Measurements from ENCODE around the gene MAN1C1.
"Not testable (repeated sequence)": the region's sequence is repeated elsewhere in the genome, so short reads cannot be mapped to it uniquely, and the experiment has no call there.

The MAN1C1 gene

GRCh38 chr1:25579292-25580252 is 37.0 kb upstream of the MAN1C1 start:
- no peak for DNase-seq
- in situ Hi-C loops (cut with HindIII; ENCODE audit: low pct_ligation_motif_present, low pct_unique_long_range_greater_than_20kb, low sequenced_read_pairs) = no loop called here

GRCh38 chr1:25580927-25581326 is 35.7 kb upstream of the MAN1C1 start:
- DNase-seq = no peak
- in situ Hi-C loops (cut with HindIII; ENCODE audit: low pct_ligation_motif_present, low pct_unique_long_range_greater_than_20kb, low sequenced_read_pairs) = no loop called here

GRCh38 chr1:25581764-25582163 is 34.8 kb upstream of the MAN1C1 start:
- in situ Hi-C loops (cut with HindIII; ENCODE audit: low pct_ligation_motif_present, low pct_unique_long_range_greater_than_20kb, low sequenced_read_pairs) = no loop called here
- no peak for DNase-seq

GRCh38 chr1:25583519-25584370 is 32.8 kb upstream of the MAN1C1 start:
- in situ Hi-C loops (cut with HindIII; ENCODE audit: low pct_ligation_motif_present, low pct_unique_long_range_greater_than_20kb, low sequenced_read_pairs) = no loop called here
- no peak for DNase-seq

GRCh38 chr1:25586181-25586588 is 30.4 kb upstream of the MAN1C1 start:
- DNase-seq = no peak
- in situ Hi-C loops (cut with HindIII; ENCODE audit: low pct_ligation_motif_present, low pct_unique_long_range_greater_than_20kb, low sequenced_read_pairs) = no loop called here

- in situ Hi-C loops (cut with HindIII; ENCODE audit: low pct_ligation_motif_present, low pct_unique_long_range_greater_than_20kb, low sequenced_read_pairs) = no loop called here
- no peak for DNase-seq
These were observed 29.3 kb upstream of the MAN1C1 start for GRCh38 chr1:25587290-25587689.

GRCh38 chr1:25588224-25588623 is 28.4 kb upstream of the MAN1C1 start:
- in situ Hi-C loops (cut with HindIII; ENCODE audit: low pct_ligation_motif_present, low pct_unique_long_range_greater_than_20kb, low sequenced_read_pairs); DNase-seq: not testable (repeated sequence)

- in situ Hi-C loops (cut with HindIII; ENCODE audit: low pct_ligation_motif_present, low pct_unique_long_range_greater_than_20kb, low sequenced_read_pairs); DNase-seq: not testable (repeated sequence)
These were observed 27.8 kb upstream of the MAN1C1 start for GRCh38 chr1:25588786-25589185.

- in situ Hi-C loops (cut with HindIII; ENCODE audit: low pct_ligation_motif_present, low pct_unique_long_range_greater_than_20kb, low sequenced_read_pairs) = no loop called here
- no peak for DNase-seq
These were observed 26.3 kb upstream of the MAN1C1 start for GRCh38 chr1:25590096-25590824.

GRCh38 chr1:25593861-25594260 is 22.7 kb upstream of the MAN1C1 start:
- in situ Hi-C loops (cut with HindIII; ENCODE audit: low pct_ligation_motif_present, low pct_unique_long_range_greater_than_20kb, low sequenced_read_pairs) = no loop called here
- no peak for DNase-seq

- in situ Hi-C loops (cut with HindIII; ENCODE audit: low pct_ligation_motif_present, low pct_unique_long_range_greater_than_20kb, low sequenced_read_pairs) = no loop called here
- no peak for DNase-seq
These were observed 21.6 kb upstream of the MAN1C1 start for GRCh38 chr1:25594971-25595370.

GRCh38 chr1:25596641-25597040 is 19.9 kb upstream of the MAN1C1 start:
- in situ Hi-C loops (cut with HindIII; ENCODE audit: low pct_ligation_motif_present, low pct_unique_long_range_greater_than_20kb, low sequenced_read_pairs); DNase-seq: not testable (repeated sequence)

- DNase-seq = no peak
- in situ Hi-C loops (cut with HindIII; ENCODE audit: low pct_ligation_motif_present, low pct_unique_long_range_greater_than_20kb, low sequenced_read_pairs) = no loop called here
These were observed 17.7 kb upstream of the MAN1C1 start for GRCh38 chr1:25598879-25599278.

- in situ Hi-C loops (cut with HindIII; ENCODE audit: low pct_ligation_motif_present, low pct_unique_long_range_greater_than_20kb, low sequenced_read_pairs) = no loop called here
- DNase-seq = no peak
These were observed 16.5 kb upstream of the MAN1C1 start for GRCh38 chr1:25599969-25600610.

GRCh38 chr1:25600971-25601699 is 15.5 kb upstream of the MAN1C1 start:
- in situ Hi-C loops (cut with HindIII; ENCODE audit: low pct_ligation_motif_present, low pct_unique_long_range_greater_than_20kb, low sequenced_read_pairs); DNase-seq: not testable (repeated sequence)

GRCh38 chr1:25603779-25604538 is 12.6 kb upstream of the MAN1C1 start:
- in situ Hi-C loops (cut with HindIII; ENCODE audit: low pct_ligation_motif_present, low pct_unique_long_range_greater_than_20kb, low sequenced_read_pairs); DNase-seq: not testable (repeated sequence)

- DNase-seq = no peak
- in situ Hi-C loops (cut with HindIII; ENCODE audit: low pct_ligation_motif_present, low pct_unique_long_range_greater_than_20kb, low sequenced_read_pairs) = no loop called here
These were observed 9.5 kb upstream of the MAN1C1 start for GRCh38 chr1:25607123-25607522.
